ENCODE measurements around the gene TAF9.

The TAF9 gene, protein sequence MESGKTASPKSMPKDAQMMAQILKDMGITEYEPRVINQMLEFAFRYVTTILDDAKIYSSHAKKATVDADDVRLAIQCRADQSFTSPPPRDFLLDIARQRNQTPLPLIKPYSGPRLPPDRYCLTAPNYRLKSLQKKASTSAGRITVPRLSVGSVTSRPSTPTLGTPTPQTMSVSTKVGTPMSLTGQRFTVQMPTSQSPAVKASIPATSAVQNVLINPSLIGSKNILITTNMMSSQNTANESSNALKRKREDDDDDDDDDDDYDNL

DNA sequence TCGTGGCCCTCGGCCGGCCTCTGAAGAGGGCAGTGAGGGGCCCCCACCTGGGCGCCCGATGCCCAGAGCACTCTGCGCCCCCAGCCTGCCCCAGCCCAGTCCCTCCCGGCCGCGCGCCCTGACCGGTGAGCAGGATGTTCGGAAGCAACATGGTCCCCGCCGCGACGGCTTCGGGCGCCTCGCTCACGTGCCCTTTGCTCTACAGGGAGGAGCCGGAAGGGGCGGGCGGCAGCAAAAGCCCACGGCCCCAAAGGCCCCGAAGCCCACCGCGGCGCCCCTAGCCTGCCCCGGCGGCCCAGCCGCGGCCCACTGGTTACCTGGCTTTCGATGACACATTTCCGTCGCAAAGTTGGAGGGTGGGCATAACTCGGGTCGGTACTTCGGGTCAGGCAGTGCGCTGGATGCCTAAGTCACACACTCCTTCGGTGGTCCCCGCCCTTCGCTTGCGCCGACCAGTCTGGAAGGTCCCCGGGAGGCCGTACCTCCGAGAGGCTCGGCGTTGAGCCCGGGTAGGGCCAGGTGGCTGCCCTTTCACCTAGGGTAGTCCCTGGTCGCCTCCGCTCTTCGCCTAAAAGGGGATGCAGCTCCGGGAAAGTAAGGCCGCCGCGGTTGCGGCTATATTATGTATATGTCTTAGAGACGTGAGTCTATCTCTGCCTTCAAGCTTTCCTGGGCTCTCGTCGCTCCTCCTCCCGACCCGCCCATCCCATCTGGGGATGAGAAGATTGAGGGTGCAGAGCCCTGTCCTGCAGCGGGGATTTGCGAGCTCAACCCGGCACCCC lies at the start of gene TAF9, which contains the start of the genes AK6 and RAD17:
TSS of gene TAF9 (minus strand) at position 181 of the 782 bp plus-strand sequence. CDS start 3,783 bp downstream, outside the sequence.
TSS of gene AK6 (minus strand) at position 181 of the 782 bp plus-strand sequence. CDS start at position 151, 30 bp downstream.
TSS of gene RAD17 (plus strand) at position 479 of the 782 bp plus-strand sequence. CDS start 2,391 bp downstream, outside the sequence.
- DNase-seq = peak; percentile 94

DNA sequence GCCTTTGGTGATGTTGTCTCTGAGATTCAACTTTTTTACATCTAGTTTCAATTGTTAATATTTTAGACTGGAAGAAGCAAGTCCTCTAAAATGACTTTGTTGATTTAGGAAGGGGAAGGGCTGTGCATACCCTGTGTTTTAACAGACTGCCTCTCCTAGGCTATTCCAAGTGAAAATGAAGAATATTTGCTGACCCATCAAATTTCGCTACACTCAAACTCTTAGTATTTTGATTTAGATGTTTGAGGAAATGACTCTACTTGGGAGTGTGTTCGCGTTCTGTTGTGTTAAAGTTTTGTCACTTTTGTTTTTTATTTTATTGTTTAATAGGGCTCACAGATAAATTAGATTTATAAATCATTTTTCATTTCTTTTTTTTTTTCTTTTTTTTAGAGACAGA lies 49.2 kb upstream of the TAF9 start:
- no peak for DNase-seq

DNA sequence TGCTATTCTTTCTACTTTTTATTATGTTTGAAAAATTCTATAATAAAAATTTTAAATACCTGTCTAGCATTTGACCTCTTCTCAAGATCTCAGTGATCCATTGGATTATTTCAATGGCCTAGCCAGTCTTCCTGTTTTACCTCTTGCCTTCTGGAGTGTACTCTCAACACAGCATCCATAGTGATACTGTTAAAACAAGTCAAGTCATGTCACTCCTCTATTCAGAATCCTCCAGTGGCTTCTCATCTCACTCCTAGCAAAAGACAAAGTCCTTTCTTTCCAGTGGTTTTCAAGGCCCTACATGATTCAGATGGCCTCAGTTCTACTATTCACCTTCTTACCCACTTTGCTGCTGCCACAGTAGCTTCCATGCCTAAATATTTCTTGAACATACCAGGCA lies 47.4 kb upstream of the TAF9 start:
- DNase-seq = no peak

DNA sequence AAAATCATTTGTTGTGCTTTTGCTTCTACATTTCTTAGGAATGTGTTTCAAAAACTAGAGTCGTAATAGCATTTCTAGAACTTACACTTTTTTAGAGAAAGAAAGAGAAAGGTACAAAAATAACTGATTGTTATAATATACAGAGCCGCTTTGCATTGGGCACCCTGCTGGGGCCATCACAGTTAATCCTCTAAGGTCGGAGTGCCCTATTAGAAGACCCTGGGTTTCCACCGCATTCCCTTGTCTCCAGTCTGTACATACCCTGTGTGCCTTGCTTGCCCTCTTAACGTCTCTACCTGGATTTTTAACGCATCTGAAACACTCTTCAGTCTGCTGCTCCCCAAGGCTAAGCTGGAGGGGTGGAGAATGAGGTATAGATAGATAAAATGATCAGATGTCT lies 46.9 kb upstream of the TAF9 start:
- DNase-seq = no peak

DNA sequence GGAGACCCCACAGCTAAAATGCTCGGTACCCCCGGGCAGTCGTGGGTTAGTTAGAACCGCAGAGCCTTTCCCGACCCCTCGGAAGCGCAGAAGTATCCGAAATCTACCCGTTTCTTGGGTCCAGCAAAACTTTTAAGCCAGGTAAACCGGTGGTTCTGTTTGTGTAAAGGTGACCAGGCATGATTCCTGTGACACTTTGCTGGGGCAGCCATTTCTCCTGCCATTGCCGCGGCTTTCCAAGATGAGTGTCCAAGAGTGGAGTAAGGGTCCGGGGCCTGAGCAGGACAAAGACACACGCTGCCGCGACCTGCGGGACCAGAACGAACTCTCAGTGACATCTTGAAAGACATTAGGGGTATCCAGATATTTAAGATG lies 46.3 kb upstream of the TAF9 start:
- DNase-seq = no peak

DNA sequence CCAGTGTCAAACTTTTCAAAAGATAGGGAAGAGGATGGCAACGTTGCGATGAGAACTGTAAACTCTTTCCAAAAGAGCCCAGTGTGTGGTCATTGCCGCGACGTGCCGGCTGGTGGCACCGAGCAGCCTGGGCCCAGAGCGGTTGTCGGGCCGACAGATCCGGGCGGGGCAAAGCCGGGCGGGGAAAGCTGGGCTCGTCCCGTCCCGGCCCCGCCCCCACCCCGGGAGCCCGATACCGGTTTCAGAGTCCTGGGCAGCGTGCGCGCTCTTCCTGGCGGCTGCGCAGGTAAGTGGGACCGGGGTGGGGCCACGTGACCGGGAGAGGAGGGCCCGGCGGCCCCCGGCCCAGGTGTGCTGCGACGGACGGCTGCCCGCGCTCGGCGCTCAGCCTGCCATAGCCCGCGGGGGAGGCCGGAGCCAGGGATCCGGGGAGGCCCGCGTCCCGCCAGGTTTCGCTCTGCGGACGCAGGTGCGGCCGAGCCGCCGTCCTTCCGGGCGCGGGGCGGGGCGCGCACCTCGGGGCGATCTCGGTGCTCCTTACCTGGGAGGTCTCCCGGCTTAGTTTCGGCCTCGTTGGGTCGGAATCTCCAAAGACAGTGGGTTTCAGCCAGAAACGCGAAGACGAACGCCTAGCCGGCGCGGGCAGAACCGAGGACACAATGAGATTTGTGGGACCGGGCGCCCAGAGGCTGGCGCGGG lies 45.7 kb upstream of the TAF9 start, which contains the start of gene MARVELD2:
TSS of gene MARVELD2 (plus strand) at position 232 of the 699 bp plus-strand sequence. CDS start 4,270 bp downstream, outside the sequence.
- peak; percentile 58 for DNase-seq

DNA sequence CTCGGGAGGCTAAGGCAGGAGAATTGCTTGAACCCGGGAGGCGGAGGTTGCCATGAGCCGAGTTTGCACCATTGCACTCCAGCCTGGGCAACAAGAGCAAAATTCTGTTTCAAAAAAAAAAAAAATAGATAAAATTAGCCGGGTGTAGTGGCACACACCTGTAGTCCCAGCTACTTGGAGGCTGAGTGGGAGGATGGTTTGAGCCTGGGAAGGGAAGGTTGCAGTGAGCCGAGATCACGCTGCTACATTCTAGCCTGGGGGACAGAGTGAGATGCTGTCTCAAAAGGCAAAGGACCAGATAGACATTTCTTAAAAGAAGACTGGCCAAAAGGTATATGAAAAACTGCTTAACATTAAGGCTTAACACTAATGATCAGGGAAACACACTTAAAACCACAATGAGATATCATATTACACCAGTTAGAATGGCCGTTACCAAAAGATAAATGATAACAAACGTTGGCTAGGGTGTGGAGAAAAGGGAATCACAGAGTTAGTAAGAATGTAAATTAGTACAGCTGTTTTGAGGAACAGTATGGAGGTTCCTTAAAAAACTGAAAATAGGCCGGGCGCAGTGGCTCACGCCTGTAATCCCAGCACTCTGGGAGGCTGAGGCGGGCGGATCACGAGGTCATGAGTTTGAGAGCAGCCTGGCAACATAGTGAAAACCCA lies 35.5 kb upstream of the TAF9 start:
- DNase-seq = no peak

DNA sequence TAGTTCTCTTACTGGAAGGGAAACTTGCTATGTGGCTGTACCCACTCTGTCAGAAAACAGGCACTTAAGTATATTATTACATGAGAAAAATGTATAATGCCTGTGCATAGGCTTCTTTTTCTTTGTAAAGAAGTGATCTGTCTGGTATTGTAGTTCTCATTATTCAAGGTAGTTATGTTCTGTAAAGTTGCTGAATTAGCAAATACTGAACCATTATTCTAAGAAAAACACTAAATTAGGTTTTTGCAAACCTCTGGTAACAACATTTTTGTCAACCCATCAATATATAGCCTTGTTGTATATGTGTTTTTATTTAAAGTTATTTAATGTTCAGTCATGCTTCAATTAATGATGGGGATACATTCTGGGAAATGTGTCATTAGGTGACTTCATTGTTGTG lies 9.1 kb upstream of the TAF9 start:
- no peak for DNase-seq

DNA sequence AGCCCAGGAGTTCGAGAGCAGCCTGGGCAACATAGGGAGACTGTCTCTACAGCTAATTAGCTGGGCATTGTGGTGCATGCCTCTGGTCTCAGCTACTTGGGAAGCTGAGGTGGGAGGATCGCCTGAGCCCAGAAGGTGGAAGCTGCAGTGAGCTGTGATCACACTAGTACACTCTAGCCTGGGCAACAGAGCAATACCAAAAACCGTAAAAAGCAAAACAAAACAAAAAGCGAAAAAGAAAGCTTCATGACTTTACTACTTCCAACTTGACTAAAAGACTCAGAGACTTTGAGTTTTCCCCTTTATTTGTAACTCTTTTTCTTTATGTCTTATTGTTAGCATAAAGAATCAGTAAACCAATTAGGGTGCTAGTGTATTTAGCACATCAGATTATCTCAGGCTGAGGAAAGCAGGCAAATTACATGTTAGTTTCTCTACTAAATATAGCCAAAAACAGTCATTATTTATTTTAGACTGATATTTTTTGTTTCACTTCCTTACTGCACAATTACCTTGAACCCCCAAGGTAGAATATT lies 5.7 kb upstream of the TAF9 start:
- no peak for DNase-seq

DNA sequence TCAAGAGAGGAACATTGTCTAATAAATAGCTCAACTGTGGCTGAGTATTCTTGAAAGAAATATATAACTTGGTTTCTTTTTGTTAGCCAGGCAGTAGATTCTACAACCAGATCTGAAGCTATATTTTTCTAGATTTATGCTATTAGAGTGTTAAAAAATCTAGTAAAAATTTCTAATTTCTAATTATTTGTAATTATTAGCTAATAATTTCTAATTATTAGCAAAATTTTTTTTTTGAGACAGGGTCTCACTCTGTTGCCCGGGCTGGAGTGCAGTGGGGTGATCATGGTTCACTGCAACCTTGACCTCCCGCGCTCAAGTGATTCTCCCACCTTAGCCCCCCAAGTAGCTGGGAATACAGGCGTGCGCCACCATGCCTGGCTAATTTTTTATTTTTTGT lies 3.1 kb upstream of the TAF9 start:
- no peak for DNase-seq

DNA sequence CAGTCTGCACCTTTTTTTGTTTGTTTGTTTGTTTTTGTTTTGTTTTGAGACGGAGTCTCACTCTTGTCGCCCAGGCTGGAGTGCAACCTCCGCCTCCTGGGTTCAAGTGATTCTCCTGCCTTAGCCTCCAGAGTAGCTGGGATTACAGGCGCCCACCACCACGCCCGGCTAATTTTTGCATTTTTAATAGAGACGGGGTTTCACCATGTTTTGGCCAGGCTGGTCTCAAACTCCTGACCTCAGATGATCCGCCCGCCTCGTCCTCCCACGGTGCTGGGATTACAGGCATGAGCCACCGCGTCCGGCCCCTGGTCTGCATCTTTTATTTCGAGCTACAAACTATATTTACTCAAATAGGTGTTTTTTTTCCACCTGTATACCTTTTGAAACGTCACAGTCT lies 1.0 kb upstream of the TAF9 start:
- peak; percentile 16 for DNase-seq

DNA sequence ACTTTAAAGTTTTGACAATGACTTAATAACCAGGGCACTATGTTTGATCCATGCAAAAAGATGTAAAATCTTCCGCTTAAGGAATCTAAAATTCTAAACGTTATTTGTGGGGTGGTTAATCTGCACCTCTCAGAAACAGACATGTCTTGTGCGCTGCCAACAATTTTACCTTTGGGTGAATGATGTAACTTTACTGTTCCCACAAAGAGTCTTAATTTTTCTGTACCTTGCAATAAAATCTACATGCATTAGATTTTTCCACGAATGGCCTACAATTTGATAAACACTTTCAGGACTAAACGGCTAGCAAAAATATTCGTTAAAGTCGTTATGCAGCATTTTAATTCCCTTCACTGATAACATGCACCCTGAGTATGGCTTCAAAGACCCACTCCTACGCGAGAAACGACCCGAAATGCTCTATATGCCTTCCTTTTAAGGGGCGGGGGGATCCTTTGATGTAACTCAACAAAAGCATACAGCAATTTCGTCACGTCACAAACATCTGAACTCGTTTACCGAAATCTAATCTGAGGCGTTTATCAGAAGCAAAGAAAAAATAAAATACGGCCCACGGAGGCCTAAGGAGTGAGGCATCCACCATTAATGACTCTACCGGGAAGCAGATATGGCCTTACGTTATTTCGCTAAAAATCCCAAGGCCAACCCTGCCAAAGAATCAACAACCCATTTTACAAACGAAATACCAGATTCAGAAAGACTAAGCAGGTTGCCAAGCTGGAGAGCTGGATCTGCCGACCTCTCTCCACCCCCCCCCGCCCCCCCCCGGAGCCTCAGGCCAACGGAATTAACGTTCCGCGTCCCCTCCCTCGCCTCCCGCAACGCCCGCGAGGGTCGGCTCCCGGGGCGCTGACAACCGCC lies 621 bp downstream of the TAF9 start:
- peak; percentile 37 for DNase-seq

DNA sequence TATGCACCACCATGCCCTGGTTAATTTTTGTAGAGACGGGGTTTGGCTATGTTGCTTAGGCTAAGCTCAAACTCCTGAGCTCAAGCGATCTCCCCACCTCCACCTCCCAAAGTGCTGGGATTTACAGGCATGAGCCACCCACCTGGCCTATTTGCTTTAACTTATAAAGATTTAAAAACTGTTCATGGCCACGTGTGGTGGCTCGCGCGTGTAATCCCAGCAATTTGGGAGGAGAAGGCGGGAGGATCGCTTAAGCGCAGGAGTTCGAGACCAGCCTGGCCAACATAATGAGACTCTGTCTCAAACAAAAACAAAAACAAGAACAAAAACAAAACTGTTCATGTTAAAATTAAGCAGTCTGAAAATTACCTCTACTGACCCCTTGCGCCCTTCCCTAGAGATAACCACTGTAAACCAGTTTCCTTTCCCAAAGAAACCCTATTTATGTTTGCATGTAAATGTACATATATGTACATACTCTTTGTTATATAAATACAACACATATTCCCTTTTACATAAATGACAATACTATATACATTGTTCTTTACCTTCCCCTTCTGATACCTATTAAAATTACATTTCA lies 1.5 kb downstream of the TAF9 start:
- DNase-seq = no peak

DNA sequence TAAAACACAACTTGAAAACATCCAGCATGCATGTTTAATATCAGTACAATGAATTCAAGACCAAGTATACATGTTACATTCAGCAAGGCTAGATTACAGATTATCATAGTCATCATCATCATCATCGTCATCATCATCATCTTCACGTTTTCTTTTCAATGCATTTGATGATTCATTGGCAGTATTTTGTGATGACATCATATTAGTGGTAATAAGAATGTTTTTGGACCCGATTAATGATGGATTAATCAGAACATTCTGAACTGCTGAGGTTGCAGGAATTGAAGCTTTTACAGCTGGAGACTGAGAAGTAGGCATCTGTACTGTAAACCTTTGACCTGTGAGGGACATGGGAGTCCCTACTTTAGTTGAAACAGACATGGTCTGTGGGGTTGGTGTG lies 4.5 kb downstream of the TAF9 start:
- DNase-seq = no peak

DNA sequence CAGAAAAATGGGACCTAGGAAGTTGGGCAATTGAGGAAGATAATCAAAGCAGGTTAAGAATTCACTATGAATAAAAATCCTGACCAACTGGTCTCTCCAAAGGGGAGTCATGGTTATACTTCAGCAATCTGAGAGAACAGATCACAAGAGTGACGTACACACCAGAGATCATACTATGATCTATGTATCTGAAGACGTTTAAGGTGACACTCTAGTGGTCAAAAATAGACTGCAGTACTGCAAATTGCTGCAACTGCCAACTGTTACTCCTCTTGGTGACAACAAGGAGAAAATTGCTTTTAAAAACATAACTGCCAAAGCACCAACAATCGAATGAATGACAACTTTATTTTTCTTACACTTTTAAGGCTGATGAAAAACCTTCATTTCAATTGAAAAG lies 4.9 kb downstream of the TAF9 start:
- DNase-seq = no peak

DNA sequence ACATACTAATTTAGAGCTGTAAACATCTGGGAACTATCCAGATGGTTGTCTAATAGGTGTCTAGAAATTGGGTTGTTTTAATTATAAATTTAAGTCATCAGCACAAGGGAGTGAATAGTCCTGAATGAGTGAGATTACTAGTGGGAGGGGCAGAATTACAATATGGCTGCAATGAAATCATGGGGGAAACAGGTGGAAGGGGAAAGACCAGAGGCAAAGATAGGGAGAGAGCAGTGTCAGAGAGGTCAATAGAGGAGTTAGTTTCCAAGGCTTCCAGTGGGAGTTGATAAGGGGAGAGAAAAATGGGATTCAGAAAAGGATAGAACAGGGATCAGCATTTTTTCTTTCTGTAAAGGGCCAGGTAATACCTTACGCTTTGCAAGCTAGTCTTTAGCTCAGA lies 8.9 kb downstream of the TAF9 start:
- DNase-seq = no peak

DNA sequence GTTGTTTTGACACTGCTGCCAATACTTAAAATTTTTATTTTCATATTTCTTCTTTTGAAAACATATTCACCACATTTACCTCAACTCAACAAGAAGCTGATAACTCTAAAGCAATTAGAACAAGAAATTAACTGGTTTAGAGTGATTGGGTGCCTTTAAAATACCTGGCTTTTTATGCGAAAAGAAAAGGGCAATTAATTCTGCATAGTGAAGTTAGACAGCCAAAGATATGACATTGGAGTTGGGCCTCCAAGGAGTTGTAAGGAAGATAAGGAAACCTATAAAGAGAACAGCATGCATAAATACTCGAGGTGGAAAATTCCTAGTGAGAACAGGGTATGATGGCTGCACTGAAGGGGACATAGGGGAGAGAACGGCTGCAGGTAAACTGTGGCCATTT lies 9.6 kb downstream of the TAF9 start:
- DNase-seq = no peak

DNA sequence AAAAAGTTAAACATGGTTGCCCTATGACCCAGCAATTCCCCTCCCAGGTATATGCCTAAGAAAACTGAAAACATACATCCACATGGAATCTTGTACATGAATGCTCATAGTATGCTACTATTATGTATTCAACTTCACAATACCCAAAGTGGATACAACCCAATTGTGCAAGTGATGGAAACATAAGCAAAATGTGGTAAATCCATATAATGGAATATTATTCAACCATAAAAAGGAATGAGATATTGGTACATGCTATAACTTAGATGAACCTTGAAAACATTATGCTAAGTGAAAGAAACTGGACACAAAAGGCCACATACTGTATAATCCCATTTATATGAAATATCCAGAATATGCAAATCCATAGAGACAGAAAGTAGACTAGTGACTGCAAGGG lies 18.7 kb downstream of the TAF9 start:
- no peak for DNase-seq

DNA sequence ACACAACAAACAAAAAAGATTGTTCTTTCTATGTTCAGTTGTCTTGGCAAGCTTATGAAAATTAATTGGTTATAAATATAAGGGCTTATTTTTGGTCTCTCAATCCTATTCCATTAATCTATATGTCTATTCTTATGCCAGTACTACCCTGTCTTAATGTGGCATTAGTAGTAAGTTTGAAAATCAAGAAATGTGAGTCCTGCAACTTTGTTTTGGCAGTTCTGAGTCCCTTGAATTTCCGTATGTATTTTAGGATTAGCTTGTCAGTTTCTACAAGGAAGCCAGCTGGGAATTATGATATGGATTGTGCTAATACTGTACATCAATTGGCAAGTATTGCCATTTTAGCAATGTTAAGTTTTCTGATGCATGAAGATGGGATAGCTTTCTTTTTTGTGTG lies 26.2 kb downstream of the TAF9 start:
- DNase-seq = no peak

DNA sequence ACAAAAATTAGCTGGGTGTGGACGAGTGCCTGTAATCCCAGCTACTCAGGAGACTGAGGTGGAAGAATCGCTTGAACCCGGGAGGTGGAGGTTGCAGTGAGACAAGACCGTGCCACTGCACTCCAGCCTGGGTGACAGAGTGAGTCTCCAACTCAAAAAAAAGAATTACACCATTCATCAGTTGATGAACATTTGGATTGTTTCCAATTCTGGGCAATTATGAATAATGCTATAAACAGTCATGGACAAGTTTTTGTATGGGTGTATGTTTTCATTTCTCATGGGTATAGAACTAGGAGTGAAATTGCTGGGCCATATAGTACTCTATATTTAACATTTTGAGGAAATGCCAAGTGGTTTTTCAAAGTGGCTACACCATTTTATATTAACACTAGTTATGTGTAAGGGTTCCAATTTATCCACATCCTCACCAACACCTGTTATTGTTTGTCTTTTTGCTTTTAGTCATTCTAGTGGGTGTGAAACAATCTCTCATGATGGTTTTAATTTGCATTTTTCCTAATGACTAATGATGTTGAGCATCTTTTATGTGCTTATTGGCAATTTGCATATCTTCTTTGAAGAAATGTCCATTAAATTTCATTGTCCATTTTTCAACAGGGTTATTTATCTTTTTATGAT lies 27.7 kb downstream of the TAF9 start:
- DNase-seq = no peak
